GM12878 (cell line): ENCODE data around the gene SORCS1. TPM values are rescaled to one million over a fixed set of nuclear protein-coding genes. Genes with fewer than 3 reads are reported as not detected.

ENCODE experiments used
- ATAC-seq: fragments of 200-7000 bp; cut with Tn5 transposase; 3 replicates; pipeline ENCODE4 v1.9.1; 2020; ENCODE audit warnings: mild to moderate bottlenecking, moderate library complexity
- BruUV-seq: library from RNA; stranded (reverse); fragments of 400-500 nt; replicated peaks from 2 replicates; lab custom pipeline; 2021; lab: Mats Ljungman, UMichigan
- CTCF ChIA-PET: fragments of 300-600 bp; sonication (Branson Sonifier 250); formaldehyde crosslinking; extraction: SDS; loops from one replicate; lab custom pipeline; 2021; ENCODE audit warnings: inconsistent platforms; lab: Yijun Ruan, JAX
- POLR2A ChIA-PET: fragments of 350-600 bp; formaldehyde crosslinking; extraction: SDS; loops from one replicate; lab custom pipeline; 2021; ENCODE audit warnings: inconsistent platforms; lab: Charles Lee
- RAD21 ChIA-PET: fragments of 300-600 bp; sonication (Branson Sonifier 250); formaldehyde crosslinking; loops from one replicate; lab custom pipeline; 2023; ENCODE audit warnings: antibody characterized with exemption; ENCODE audit not compliant: unreplicated experiment; lab: Charles Lee
- SMC1A ChIA-PET: fragments of 300-600 bp; sonication (Branson Sonifier 250); formaldehyde crosslinking; loops from one replicate; lab custom pipeline; 2023; ENCODE audit not compliant: unreplicated experiment, uncharacterized antibody; lab: Charles Lee
- DNase-seq: peaks from one replicate; pipeline ENCODE4 v3.0.0-alpha.2; 2011; ENCODE audit warnings: low read depth, low spot score
- FAIRE-seq: peaks from 3 replicates; lab custom pipeline; 2011; peaks lifted over from hg19 to GRCh38; lab: Jason Lieb, UNC
- H2AFZ ChIP-seq: 2 replicates; pipeline ENCODE4 v1.6.0; 2011; ENCODE audit warnings: low read depth, low read length, control low read depth; ENCODE audit not compliant: control insufficient read depth
- H3K27ac ChIP-seq: 2 replicates; pipeline ENCODE4 v1.5.1; 2011; ENCODE audit warnings: control low read depth; ENCODE audit not compliant: control insufficient read depth, insufficient read depth
- H3K27me3 ChIP-seq, 2 experiments: replicated peaks in 1 of 2; 2 replicates each; pipeline versions ENCODE4 v1.6.0 to v1.6.1; 2011; ENCODE audit warnings: low read length in 1 of 2; ENCODE audit not compliant: control insufficient read depth in 2 of 2, insufficient read depth in 2 of 2
- H3K36me3 ChIP-seq, 2 experiments: 2 replicates each; pipeline ENCODE4 v1.5.1; 2011; ENCODE audit warnings: low read length in 1 of 2; ENCODE audit not compliant: control insufficient read depth in 2 of 2, insufficient read depth in 2 of 2
- H3K4me1 ChIP-seq: 2 replicates; pipeline ENCODE4 v1.6.1; 2011; ENCODE audit warnings: mild to moderate bottlenecking, low read length, moderate library complexity, mixed read lengths; ENCODE audit not compliant: control insufficient read depth, insufficient read depth
- H3K4me2 ChIP-seq: 2 replicates; pipeline ENCODE4 v1.6.0; 2011; ENCODE audit warnings: control low read depth; ENCODE audit not compliant: control insufficient read depth, insufficient read depth
- H3K4me3 ChIP-seq: fragments of 200-600 bp; sonication (generic); 2 replicates; pipeline ENCODE4 v1.5.1; 2016
- H3K79me2 ChIP-seq: 2 replicates; pipeline ENCODE4 v1.6.0; 2011; ENCODE audit warnings: low read length; ENCODE audit not compliant: control insufficient read depth, insufficient read depth
- H3K9ac ChIP-seq: 2 replicates; pipeline ENCODE4 v1.8.0; 2011; ENCODE audit warnings: low read length, control low read depth, mixed read lengths; ENCODE audit not compliant: control insufficient read depth, insufficient read depth
- H3K9me3 ChIP-seq: replicated peaks from 3 replicates; pipeline ENCODE4 v1.5.1; 2011; ENCODE audit warnings: mild to moderate bottlenecking, low read length; ENCODE audit not compliant: control insufficient read depth, insufficient read depth
- H4K20me1 ChIP-seq: 2 replicates; pipeline ENCODE4 v1.6.0; 2011; ENCODE audit not compliant: control insufficient read depth, insufficient read depth
- CBFB ChIP-seq: IDR thresholded peaks from 2 replicates; pipeline ENCODE4 v1.6.1; 2016; ENCODE audit warnings: antibody characterized with exemption, low read depth
- CREM ChIP-seq: IDR thresholded peaks from 2 replicates; pipeline ENCODE4 v1.6.1; 2014; ENCODE audit warnings: antibody characterized with exemption, low read depth
- DPF2 ChIP-seq: fragments of 450-650 bp; IDR thresholded peaks from 2 replicates; pipeline ENCODE4 v1.6.1; 2017; ENCODE audit warnings: mild to moderate bottlenecking
- E4F1 ChIP-seq: fragments of 450-650 bp; IDR thresholded peaks from 2 replicates; pipeline ENCODE4 v1.6.1; 2018; ENCODE audit warnings: borderline replicate concordance, mild to moderate bottlenecking; ENCODE audit not compliant: partially characterized antibody
- EED ChIP-seq: sonication (generic); IDR thresholded peaks from 2 replicates; pipeline ENCODE4 v1.6.1; 2016; ENCODE audit warnings: antibody characterized with exemption, low read depth
- EZH2 ChIP-seq: IDR thresholded peaks from 2 replicates; pipeline ENCODE4 v1.6.1; 2012; ENCODE audit warnings: low read depth, mild to moderate bottlenecking, control low read depth, inconsistent platforms, low read length, borderline replicate concordance; ENCODE audit not compliant: control insufficient read depth
- HDAC2 ChIP-seq: fragments of 200-600 bp; sonication (generic); IDR thresholded peaks from 2 replicates; pipeline ENCODE4 v1.6.1; 2017
- MXI1 ChIP-seq: fragments of 150-350 bp; IDR thresholded peaks from 2 replicates; pipeline ENCODE4 v1.6.1; 2011; ENCODE audit warnings: low read depth, mild to moderate bottlenecking, inconsistent platforms, low read length, improper control_type of control experiment
- NFYB ChIP-seq: IDR thresholded peaks from 2 replicates; pipeline ENCODE4 v1.6.1; 2011; ENCODE audit warnings: low read depth, mild to moderate bottlenecking, low read length, improper control_type of control experiment, moderate library complexity; ENCODE audit not compliant: insufficient read depth
- NRF1 ChIP-seq: conservative IDR thresholded peaks from 2 replicates; pipeline ENCODE4 v1.6.1; 2011; ENCODE audit warnings: mild to moderate bottlenecking, low read depth, low read length, improper control_type of control experiment
- PBX3 ChIP-seq: IDR thresholded peaks from 2 replicates; pipeline ENCODE4 v1.6.1; 2011; ENCODE audit warnings: mild to moderate bottlenecking, low read depth, low read length, moderate library complexity; ENCODE audit not compliant: insufficient replicate concordance
- POLR2AphosphoS5 ChIP-seq: IDR thresholded peaks from 2 replicates; pipeline ENCODE4 v1.6.1; 2011; ENCODE audit warnings: mild to moderate bottlenecking, low read length, inconsistent platforms
- RBBP5 ChIP-seq: fragments of 200-600 bp; sonication (generic); conservative IDR thresholded peaks from 2 replicates; pipeline ENCODE4 v1.6.1; 2016
- RELA ChIP-seq: fragments of 450-650 bp; IDR thresholded peaks from 2 replicates; pipeline ENCODE4 v1.8.0; 2014; ENCODE audit warnings: borderline replicate concordance; ENCODE audit not compliant: partially characterized antibody
- ZBTB11 ChIP-seq: fragments of 450-650 bp; formaldehyde crosslinking; IDR thresholded peaks from 2 replicates; pipeline ENCODE4 v1.5.0; 2022; ENCODE audit warnings: mild to moderate bottlenecking, missing genetic modification characterization
- ZNF384 ChIP-seq: IDR thresholded peaks from 2 replicates; pipeline ENCODE4 v1.6.1; 2012; ENCODE audit warnings: low read depth, mild to moderate bottlenecking, low read length, improper control_type of control experiment, borderline replicate concordance
- WGBS: methylation state at CpG from one replicate; pipeline ENCODE4 v1.1.6; 2016; ENCODE audit warnings: low lambda C conversion rate; ENCODE audit not compliant: insufficient replicate concordance, insufficient coverage; ENCODE audit errors: missing lambda C conversion rate; 5-methylcytosine and 5-hydroxymethylcytosine counted together
- in situ Hi-C: fragments of 300-500 bp; cut with MboI; formaldehyde crosslinking; loops from 9 replicates; pipeline ENCODE4 v1.14.3; 2018; ENCODE audit warnings: mixed read lengths
- intact Hi-C: fragments of 100-400 bp; cut with micrococcal nuclease; formaldehyde crosslinking; loops from one replicate; pipeline ENCODE4 v1.14.2; 2022; ENCODE audit not compliant: unreplicated experiment
- polyA plus RNA-seq, 11 experiments: library from polyadenylated mRNA; depleted of rRNA in 4 of 11; unstranded in 6 of 11; stranded (reverse) in 5 of 11; fragments of >200 nt; fragmentation: Nextera tagmentation in 4 of 11; fragmentation: Illumina TruSeq in 1 of 11; extraction: Ambion mirVana in 4 of 11; extraction: Trizol in 1 of 11; gene quantifications; 1 replicate in 1 of 11; 2 replicates in 10 of 11; pipeline versions ENCODE4 v1.2.1 to v1.2.3, GENCODE V29; 2011 to 2016; ENCODE audit warnings: inconsistent platforms in 2 of 11, missing spikeins in 2 of 11, low read depth in 1 of 11
- total RNA-seq, 4 experiments: library from RNA; depleted of rRNA in 3 of 4; stranded (reverse); fragments of >200 nt in 3 of 4; fragmentation: Illumina TruSeq in 1 of 4; extraction: Trizol in 1 of 4; gene quantifications; 2 replicates each; pipeline versions ENCODE4 v1.2.1 to v1.2.3, GENCODE V29; 2013 to 2021

The SORCS1 gene
- total and polyA plus RNA-seq, 10 of the 15 experiments (the other 5 are each of a cell fraction or from before 2014, with no cell fraction given), result 0.02 to 9.6 (median 0.06) TPM; not detected in 3

GRCh38 chr10:106573106-106573505 is 591.4 kb downstream of the SORCS1 start:
- DNase-seq (no peak), ATAC-seq (no peak), FAIRE-seq (no peak)
- Histone ChIP-seq H3K27me3 (no peaks in the 10 kb centered on the region; a peak in 2 of 4 replicates), H3K9ac (no peak overlapping the region), H3K4me3 (no peak overlapping the region), H3K4me1 (no peaks in the 10 kb centered on the region), H3K36me3 (no peaks in the 10 kb centered on the region), H3K27ac (no peak overlapping the region), H2AFZ (no peak overlapping the region), H4K20me1 (no peaks in the 10 kb centered on the region), H3K79me2 (no peaks in the 10 kb centered on the region), H3K4me2 (no peak overlapping the region), H3K9me3 (no peaks in the 10 kb centered on the region)
- intact Hi-C loops, result no loop called here
- POLR2A ChIA-PET, result no interaction called here
- SMC1A ChIA-PET, result interaction anchor here (1.0 kb wide), 1 partner anchor 11 kb away, joined by 5 read pairs; no protein-coding TSS in a partner anchor
- RAD21 ChIA-PET, result no interaction called here
- CTCF ChIA-PET, result interaction anchor here (0.7 kb wide), 1 partner anchor 21 kb away, joined by 3 read pairs; no protein-coding TSS in a partner anchor
- in situ Hi-C loops, result no loop called here
- BruUV-seq, result no TSS peak
- WGBS, result 42% methylated on average over 5 of the region's 5 CpGs
- no peak for TF ChIP-seq EZH2
- no peak for TF ChIP-seq NRF1
- no peak for TF ChIP-seq MXI1
- no peak for TF ChIP-seq RELA
- no peak for TF ChIP-seq E4F1
- TF ChIP-seq CREM, result no peak
- no peak for TF ChIP-seq CBFB
- no peak for TF ChIP-seq RBBP5
- TF ChIP-seq PBX3, result no peak
- TF ChIP-seq EED, result no peak
- no peak for TF ChIP-seq HDAC2
- TF ChIP-seq POLR2AphosphoS5, result no peak
- no peak for TF ChIP-seq NFYB
- no peak for TF ChIP-seq ZBTB11 (CRISPR knock-in tag)
- TF ChIP-seq DPF2, result no peak
- no peak for TF ChIP-seq ZNF384
